Right renal cortex interstitium (tissue), 3 donors: ENCODE measurements around the gene SYNDIG1. TPM values are rescaled to one million over a fixed set of nuclear protein-coding genes. Genes with fewer than 3 reads are reported as not detected.

ENCODE experiments used
- DNase-seq, 3 donors: peaks; one replicate each; pipeline ENCODE4 v3.0.0-alpha.2; 2013; ENCODE audit warnings: low read depth in 3 of 3, low spot score in 2 of 3
- polyA plus RNA-seq, 3 donors: library from polyadenylated mRNA; unstranded; fragments of 120-200 nt; gene quantifications; one replicate each; pipeline ENCODE4 v1.2.1, GENCODE V29; 2013; ENCODE audit not compliant: insufficient read length in 3 of 3

The SYNDIG1 gene
- polyA plus RNA-seq, 3 donors = 5.8 to 8.6 (median 7.7) TPM

- DNase-seq = no peak
Measured at GRCh38 chr20:24683676-24684075, 214.2 kb downstream of the SYNDIG1 start.

DNA sequence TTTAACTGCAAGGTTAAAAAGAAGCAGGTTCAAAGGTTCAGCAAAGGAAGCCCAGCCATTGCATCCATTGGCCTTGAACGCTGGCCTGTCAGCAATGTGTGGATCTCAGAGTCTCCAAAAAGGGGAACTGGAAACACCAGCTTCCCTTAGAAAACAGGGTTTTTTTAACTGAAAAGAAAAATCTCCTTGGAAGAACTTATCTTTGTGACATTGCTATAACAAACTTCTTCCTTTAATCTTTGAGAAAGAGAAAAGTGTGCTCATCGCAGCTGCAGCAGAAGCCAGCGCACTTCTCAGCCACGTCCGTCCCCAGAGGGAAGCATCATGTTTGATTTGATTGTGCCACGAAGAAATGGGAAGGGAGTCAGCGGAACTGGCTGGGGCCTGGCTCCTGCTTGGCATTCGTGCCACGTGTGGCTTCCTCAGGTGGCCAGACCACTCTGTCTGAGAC lies 215.0 kb downstream of the SYNDIG1 start:
- no peak for DNase-seq

DNA sequence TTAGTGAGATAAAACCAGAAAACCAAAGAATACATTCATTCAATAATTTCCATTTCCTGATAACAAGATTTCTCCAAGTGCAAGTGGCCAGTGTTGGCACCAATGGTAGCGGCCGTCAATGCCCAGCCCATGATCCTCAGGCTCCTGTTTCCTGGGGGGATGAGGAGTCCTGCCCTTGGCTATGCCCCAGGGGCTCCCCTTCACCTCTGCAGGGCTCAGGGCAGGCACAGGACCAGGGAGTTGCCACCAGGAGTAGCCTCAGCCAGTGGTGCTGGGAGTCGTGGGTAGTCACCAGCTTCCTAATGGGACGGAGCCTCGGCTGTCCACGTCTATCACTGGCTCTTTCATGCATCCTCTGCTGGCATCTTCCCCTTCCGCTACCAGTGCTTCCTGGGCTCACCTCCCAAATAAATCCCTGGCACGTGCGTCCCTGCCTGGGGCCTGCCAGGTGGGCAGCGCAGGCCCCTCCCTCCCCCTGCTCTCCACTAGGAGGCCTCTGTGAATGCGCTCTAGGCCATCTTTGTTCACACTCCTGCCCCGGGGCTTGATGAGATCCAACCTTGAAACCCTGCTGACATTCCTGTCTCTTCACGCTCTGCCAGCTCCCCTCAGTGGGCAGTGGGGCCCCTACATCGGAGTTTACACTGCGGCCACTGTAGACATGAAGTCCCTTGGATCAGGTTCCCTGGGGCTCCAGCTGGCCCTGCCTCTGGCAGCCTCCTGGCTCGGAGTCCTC lies 215.7 kb downstream of the SYNDIG1 start:
- DNase-seq = no peak

DNA sequence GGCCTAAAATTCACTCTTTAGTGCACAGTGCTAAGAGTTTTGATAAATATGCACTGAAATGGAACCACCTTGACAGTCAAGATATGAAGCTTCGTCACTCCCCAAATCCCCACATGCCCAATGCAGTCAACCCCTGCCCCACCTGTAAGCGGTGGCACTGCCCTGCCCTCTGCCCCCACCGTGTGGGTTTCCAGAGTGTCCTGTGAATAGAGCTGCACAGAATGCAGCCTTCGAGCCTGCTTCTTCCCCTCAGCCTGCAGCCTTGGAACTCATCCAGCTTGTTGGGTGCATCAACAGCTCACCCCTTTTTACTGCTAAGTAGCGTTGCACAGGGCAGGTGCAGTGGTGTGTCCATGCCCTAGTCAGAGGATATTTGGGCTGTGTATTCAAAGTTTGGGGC lies 216.3 kb downstream of the SYNDIG1 start:
- DNase-seq = no peak

DNA sequence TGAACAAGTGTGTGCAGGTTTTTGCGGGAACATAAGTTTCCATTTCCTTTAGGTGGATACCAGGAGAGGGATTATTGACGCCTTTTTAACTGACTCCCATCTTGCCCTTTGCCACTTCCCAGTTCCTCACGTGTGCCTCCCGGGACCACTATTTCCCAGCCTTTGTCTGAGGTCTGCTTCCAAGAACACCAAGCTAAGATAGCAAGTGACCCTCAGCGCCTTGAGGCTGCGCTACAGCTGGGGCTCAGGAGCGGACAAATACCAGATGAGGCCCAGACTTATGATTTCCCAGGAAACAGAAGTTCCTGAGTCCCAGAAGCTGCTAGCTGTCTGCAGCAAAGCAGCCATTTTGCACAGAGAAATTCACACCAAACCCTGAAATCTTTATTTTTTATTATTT lies 216.7 kb downstream of the SYNDIG1 start:
- DNase-seq = no peak

DNA sequence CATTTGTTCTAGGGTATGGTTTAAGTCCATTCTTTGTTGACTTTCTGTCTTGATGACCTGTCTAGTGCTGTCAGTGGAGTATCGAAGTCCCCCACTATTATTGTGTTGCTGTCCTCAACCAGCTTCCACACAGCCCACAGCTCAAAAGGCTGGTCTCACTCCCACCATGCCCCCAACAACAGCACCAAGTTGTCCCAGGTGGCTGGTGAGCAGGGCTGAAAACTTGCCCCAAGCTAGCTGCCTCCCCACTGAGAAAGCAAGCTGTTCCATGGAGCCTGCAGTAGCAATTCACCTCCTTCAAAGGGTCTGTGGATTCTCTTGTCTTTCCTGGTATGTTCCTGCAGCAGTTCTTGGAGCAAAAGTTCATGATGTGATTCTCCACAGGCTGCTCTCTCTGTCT lies 221.0 kb downstream of the SYNDIG1 start:
- no peak for DNase-seq

- DNase-seq = no peak
Measured at GRCh38 chr20:24691901-24692351, 222.5 kb downstream of the SYNDIG1 start.

DNA sequence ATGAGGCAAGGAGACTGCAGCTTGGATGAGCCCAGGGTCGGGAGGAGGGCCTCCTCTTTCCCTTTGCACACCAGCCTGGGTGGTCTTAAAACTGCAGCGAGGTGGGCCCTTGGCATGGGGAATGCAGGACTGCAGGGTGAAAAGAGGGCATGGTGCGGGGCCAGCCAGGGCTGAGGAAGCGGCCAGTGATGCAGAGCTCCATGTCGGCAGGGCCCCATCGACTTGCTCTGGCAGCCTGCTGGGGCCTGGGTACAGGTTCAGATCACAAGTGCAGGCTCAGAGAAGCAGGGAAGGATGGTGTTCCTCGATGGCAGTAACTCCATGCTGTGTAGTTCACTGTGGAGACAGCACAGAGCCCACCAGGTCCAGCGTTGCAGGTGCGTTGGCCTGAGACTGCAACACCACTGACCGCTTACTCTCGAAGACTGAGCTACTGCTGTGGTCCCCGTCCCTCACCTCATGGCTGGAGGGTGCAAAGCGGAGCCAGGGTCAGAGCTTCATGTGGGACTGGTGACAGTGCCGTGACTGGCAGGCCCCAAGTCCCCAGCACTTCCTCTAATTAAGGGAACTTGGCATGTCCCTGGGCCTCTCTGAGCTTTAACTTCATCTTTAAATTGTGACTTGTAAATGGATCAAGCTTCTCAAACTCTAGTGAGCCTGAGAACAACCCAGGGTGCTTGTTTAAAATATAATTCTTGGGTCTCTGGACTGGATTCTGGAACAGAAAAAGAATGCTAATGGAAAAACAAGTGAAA lies 223.2 kb downstream of the SYNDIG1 start:
- DNase-seq = no peak

DNA sequence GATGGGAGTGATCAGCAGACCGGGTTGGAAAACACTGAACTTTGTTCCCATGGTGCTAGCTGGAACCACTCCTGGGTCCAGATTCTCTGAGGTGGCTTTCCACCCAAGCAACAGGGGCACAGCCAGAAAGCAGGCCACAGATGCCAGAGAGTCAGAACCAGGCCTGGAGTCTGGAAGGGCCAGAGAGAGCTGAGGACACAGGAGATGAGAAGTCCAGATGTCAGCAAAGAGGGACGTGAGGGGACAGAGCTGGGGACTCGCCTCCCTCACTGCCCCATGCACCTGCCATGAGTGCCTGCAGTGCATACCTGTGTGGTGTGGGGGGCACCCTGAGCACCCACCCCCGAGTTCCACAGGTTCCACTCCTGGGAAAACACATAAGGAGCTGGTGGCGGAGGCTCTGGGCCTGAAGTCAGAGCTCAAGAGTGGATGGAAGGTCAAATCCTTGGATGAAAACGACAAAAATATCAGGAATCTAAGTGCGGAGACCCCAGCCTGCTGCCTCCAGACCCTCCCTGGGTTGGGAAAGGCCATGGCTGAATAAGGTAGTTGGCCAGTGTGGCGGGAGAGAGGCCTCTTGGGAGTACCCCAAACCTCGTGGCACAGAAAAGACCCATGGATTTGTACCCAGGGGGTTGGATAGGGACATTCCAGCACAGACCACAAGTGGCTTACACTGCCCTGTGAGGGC lies 224.2 kb downstream of the SYNDIG1 start:
- DNase-seq = no peak

GRCh38 chr20:24694157-24694726 lies 224.8 kb downstream of the SYNDIG1 start:
- no peak for DNase-seq

DNA sequence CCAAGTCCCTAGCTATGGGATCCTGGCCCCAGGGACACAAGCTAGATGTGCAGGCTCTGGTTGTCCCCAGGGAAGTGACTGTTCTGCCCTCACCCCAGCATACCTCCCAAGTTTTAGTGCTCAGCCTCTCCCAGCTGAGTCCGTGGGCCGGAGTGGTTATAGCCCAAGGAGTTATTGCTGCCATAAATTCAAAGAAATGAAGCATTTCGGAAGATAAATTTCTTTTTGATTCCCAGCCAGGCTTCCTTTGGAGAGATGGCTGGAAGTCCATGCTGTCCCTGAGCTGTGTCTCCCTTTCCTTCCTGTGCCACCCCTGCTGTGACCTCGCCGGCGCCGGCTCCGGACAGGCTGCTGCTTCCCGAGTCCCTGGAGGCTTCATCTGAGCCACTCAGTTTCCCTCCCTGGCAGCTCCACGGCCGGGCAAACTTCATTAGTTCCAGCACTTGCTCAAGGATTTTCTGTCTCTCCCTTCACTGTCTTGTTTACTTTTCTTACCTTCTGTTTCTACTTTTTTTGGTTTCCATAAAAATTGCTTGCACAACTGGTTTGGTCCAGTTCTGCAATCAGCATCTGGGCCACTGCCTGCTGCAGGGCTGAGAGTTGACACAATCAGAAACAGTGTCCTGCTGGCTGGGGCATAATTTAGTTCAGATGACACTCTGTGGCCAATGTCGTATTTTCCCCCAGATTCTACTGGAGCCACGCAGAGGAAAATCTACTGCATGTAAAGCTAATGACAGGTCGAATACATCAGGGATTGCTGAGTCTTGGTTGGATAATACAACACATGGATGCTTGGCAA lies 225.5 kb downstream of the SYNDIG1 start:
- DNase-seq = no peak

DNA sequence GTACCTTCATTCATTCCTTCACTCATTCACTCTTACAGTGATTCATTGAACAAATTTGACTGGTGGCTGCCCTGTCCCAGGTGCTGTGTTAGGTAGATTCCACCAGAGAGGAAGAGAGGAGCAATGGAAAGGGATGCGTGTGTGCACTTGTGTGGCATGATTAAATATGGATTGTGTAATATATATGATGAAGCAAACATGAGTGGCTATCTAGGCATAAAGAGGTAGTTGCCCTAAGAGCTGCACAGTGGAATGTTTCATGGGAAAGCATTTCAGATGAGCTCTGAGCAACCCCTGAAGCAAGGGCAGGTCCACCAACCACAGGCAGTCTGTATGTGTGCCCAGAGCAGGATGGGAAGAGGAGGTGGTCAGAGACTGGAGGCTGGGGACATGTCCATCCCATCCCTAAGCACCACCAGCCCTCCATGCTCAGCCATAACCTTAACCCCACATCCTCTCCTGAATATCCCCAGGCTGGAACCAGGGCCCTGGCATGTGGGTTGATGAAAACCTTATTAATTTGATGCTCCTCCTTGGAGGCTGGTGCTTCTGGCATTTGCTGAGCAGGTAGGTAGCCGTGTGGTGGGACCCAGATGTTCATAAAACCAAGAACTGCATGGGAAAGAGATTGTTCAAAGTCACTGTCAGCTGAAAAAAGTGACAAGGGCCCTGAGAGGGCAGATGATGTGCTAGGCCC lies 226.2 kb downstream of the SYNDIG1 start:
- no peak for DNase-seq

- no peak for DNase-seq
Measured at GRCh38 chr20:24696396-24696795, 227.0 kb downstream of the SYNDIG1 start.

- no peak for DNase-seq
Measured at GRCh38 chr20:24697411-24697810, 228.0 kb downstream of the SYNDIG1 start.

GRCh38 chr20:24698189-24698588 lies 228.8 kb downstream of the SYNDIG1 start:
- no peak for DNase-seq

GRCh38 chr20:24698706-24699206 lies 229.3 kb downstream of the SYNDIG1 start:
- no peak for DNase-seq

- DNase-seq = no peak
Measured at GRCh38 chr20:24699321-24700165, 230.1 kb downstream of the SYNDIG1 start.

- no peak for DNase-seq
Measured at GRCh38 chr20:24700166-24700860, 230.9 kb downstream of the SYNDIG1 start.
